ENCODE results near the gene C10orf90.

GRCh38 chr10:126455036-126455765 is 215.3 kb downstream of the C10orf90 start:
- TF ChIP-seq, protein P1, sequence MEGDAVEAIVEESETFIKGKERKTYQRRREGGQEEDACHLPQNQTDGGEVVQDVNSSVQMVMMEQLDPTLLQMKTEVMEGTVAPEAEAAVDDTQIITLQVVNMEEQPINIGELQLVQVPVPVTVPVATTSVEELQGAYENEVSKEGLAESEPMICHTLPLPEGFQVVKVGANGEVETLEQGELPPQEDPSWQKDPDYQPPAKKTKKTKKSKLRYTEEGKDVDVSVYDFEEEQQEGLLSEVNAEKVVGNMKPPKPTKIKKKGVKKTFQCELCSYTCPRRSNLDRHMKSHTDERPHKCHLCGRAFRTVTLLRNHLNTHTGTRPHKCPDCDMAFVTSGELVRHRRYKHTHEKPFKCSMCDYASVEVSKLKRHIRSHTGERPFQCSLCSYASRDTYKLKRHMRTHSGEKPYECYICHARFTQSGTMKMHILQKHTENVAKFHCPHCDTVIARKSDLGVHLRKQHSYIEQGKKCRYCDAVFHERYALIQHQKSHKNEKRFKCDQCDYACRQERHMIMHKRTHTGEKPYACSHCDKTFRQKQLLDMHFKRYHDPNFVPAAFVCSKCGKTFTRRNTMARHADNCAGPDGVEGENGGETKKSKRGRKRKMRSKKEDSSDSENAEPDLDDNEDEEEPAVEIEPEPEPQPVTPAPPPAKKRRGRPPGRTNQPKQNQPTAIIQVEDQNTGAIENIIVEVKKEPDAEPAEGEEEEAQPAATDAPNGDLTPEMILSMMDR (IDR thresholded peaks at IDR 0.05): no peak
- TF ChIP-seq POLR2A (IDR thresholded peaks at IDR 0.05): no peak

All from esophagus squamous epithelium (tissue), 4 donors.